Natural killer cell (primary cell): Measurements from ENCODE around the gene HOXD9. TPM values are rescaled to one million over a fixed set of nuclear protein-coding genes. Genes with fewer than 3 reads are reported as not detected.

Experiments
- ATAC-seq, 3 donors: fragments of 150-1000 bp in 2 of 3; fragments of 200-7000 bp in 1 of 3; cut with Tn5 transposase; 1 replicate in 1 of 3; 2 replicates in 2 of 3; pipeline ENCODE4 v1.10.0; 2021; ENCODE audit warnings: mild to moderate bottlenecking in 2 of 3, moderate library complexity in 2 of 3
- DNase-seq, 2 donors: peaks; one replicate each; pipeline versions ENCODE4 v3.0.0 to v3.0.0-alpha.2; 2013 to 2021; ENCODE audit warnings: mixed read lengths in 1 of 2
- H3K27ac ChIP-seq: one replicate; pipeline ENCODE4 v1.5.1; 2013; ENCODE audit warnings: mild to moderate bottlenecking, low read length
- H3K27me3 ChIP-seq: one replicate; pipeline ENCODE4 v1.6.1; 2013; ENCODE audit warnings: low read length; ENCODE audit not compliant: control insufficient read depth, insufficient read depth
- H3K36me3 ChIP-seq: one replicate; pipeline ENCODE4 v1.6.1; 2013; ENCODE audit warnings: low read length; ENCODE audit not compliant: control insufficient read depth, insufficient read depth
- H3K4me1 ChIP-seq: one replicate; pipeline ENCODE4 v1.6.1; 2013; ENCODE audit warnings: low read length; ENCODE audit not compliant: control insufficient read depth, insufficient read depth
- H3K4me3 ChIP-seq: one replicate; pipeline ENCODE4 v1.5.1; 2013; ENCODE audit warnings: low read length
- H3K9me3 ChIP-seq: one replicate; pipeline ENCODE4 v1.6.1; 2013; ENCODE audit warnings: low read length; ENCODE audit not compliant: control insufficient read depth, insufficient read depth
- H3K27ac Mint-ChIP-seq, 2 donors: one replicate each; pipeline ENCODE4 v1.8.0; 2022; ENCODE audit warnings: mild to moderate bottlenecking in 2 of 2, mixed read lengths in 2 of 2, moderate library complexity in 1 of 2
- H3K27me3 Mint-ChIP-seq, 2 donors: one replicate each; pipeline ENCODE4 v1.8.0; 2022; ENCODE audit warnings: low read depth in 2 of 2, mixed read lengths in 2 of 2
- H3K36me3 Mint-ChIP-seq: one replicate; pipeline ENCODE4 v1.8.0; 2022; ENCODE audit warnings: mixed read lengths
- H3K4me1 Mint-ChIP-seq, 2 donors: one replicate each; pipeline ENCODE4 v1.8.0; 2022; ENCODE audit warnings: mixed read lengths in 2 of 2
- H3K4me3 Mint-ChIP-seq: one replicate; pipeline ENCODE4 v1.8.0; 2022; ENCODE audit warnings: mild to moderate bottlenecking, moderate library complexity, mixed read lengths
- H3K9me3 Mint-ChIP-seq, 2 donors: one replicate each; pipeline ENCODE4 v1.8.0; 2022; ENCODE audit warnings: mixed read lengths in 2 of 2
- whole genome bisulfite sequencing: methylation state at CpG from one replicate; pipeline ENCODE4 v1.1.7; 2013; ENCODE audit warnings: missing lambda C conversion rate; ENCODE audit not compliant: insufficient coverage; 5-methylcytosine and 5-hydroxymethylcytosine counted together
- intact Hi-C: fragments of 100-400 bp; cut with micrococcal nuclease; formaldehyde crosslinking; loops from one replicate; pipeline ENCODE4 v1.14.2; 2022
- total RNA-seq, 4 donors: library from RNA; stranded (reverse); fragments of 120-200 nt in 1 of 4; gene quantifications; one replicate each; pipeline versions ENCODE4 v1.2.3 to v1.2.4, GENCODE V29; 2013 to 2022
- TF ChIP-seq, protein P1 (sequence below): fragments of 200-600 bp; IDR thresholded peaks from one replicate; pipeline ENCODE4 v1.8.0; 2022; ENCODE audit warnings: antibody characterized with exemption

The HOXD9 gene
- total RNA-seq, 3 donors from 2014 or later (not counting 1 experiment from before 2014, with no cell fraction given): not detected

DNA sequence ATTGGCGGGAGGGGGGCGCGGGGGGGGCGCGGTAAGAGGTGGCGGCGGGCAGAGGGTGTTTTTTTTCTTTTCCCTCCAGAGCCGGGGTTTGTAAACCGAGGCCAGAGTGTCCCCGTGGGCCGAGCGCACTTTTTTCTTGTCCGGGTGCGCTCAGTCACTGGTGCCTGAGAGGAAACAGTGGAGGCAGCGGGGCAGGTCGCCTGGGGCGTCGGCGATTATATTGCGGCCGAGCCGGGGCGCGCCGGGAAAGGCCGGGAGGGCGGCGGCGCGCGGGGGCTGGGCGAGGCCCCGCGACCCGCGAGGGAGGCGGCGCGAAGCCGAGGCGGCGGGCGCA, 7.3 kb downstream of the HOXD9 start:
- Histone ChIP-seq H3K36me3 (no peaks in the 10 kb centered on the region), H3K4me3 (no peak overlapping the region), H3K4me1 (peaks cover 24% of the 10 kb centered on the region), H3K9me3 (peaks cover 4% of the 10 kb centered on the region), H3K27ac (no peak overlapping the region), H3K27me3 (peaks cover 82% of the 10 kb centered on the region)
- Mint-ChIP-seq H3K4me1 (peaks cover 30 to 35% of the 10 kb centered on the region in 2 donors), H3K36me3 (peaks cover 22% of the 10 kb centered on the region), H3K4me3 (peak overlapping the region; percentile 66), H3K9me3 (no peaks in the 10 kb centered on the region), H3K27me3 (peaks cover 72 to 86% of the 10 kb centered on the region in 2 donors), H3K27ac (no peak overlapping the region)
- ATAC-seq (peak in 2 of 3 donors; percentile 8 to 14), DNase-seq (no peak)
- intact Hi-C loops: loop anchor here (5.0 kb wide), 4 partner anchors 423 to 1033 kb away; no protein-coding TSS in a partner anchor
- WGBS: 3% methylated on average over 43 of the region's 43 CpGs
- TF ChIP-seq, protein P1, sequence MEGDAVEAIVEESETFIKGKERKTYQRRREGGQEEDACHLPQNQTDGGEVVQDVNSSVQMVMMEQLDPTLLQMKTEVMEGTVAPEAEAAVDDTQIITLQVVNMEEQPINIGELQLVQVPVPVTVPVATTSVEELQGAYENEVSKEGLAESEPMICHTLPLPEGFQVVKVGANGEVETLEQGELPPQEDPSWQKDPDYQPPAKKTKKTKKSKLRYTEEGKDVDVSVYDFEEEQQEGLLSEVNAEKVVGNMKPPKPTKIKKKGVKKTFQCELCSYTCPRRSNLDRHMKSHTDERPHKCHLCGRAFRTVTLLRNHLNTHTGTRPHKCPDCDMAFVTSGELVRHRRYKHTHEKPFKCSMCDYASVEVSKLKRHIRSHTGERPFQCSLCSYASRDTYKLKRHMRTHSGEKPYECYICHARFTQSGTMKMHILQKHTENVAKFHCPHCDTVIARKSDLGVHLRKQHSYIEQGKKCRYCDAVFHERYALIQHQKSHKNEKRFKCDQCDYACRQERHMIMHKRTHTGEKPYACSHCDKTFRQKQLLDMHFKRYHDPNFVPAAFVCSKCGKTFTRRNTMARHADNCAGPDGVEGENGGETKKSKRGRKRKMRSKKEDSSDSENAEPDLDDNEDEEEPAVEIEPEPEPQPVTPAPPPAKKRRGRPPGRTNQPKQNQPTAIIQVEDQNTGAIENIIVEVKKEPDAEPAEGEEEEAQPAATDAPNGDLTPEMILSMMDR: no peak

DNA sequence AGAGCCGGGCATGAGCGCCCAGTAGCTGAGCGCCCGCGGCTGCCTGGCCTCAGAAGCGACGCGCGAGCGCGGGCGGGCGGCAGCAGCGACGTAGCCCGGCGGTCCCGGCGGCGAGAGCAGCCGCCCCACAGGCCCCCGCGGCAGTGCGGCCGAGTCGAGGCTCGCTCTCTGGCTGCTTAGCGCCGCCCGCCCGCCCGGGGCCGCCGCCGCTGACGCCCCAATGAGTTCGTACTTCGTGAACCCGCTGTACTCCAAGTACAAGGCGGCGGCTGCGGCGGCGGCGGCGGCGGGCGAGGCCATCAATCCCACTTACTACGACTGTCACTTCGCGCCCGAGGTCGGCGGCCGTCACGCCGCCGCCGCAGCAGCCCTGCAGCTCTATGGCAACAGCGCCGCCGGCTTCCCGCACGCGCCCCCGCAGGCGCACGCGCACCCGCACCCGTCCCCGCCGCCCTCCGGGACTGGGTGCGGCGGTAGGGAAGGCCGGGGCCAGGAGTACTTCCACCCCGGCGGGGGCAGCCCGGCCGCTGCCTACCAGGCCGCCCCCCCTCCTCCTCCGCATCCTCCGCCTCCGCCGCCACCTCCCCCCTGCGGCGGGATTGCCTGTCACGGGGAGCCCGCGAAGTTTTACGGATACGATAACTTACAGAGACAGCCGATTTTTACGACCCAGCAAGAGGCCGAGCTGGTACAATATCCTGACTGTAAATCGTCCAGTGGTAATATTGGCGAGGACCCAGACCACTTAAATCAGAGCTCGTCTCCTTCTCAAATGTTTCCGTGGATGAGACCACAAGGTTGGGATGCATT, 7.8 kb downstream of the HOXD9 start:
- DNase-seq (peak in 1 of 2 donors; percentile 43), ATAC-seq (peak; percentile 22 to 62 (median 46))
- Mint-ChIP-seq H3K9me3 (no peaks in the 10 kb centered on the region), H3K4me3 (peak overlapping the region; percentile 86), H3K27me3 (peaks cover 72 to 88% of the 10 kb centered on the region in 2 donors), H3K36me3 (peaks cover 24% of the 10 kb centered on the region), H3K27ac (peak overlapping the region in 1 of 2 donors; percentile 26), H3K4me1 (peaks cover 31 to 38% of the 10 kb centered on the region in 2 donors)
- H3K9me3 ChIP-seq: peaks cover 4% of the 10 kb centered on the region
- TF ChIP-seq, protein P1: no peak
- peaks cover 80% of the 10 kb centered on the region for H3K27me3 ChIP-seq
- no peaks in the 10 kb centered on the region for H3K36me3 ChIP-seq
- H3K27ac ChIP-seq: no peak overlapping the region
- H3K4me1 ChIP-seq: peaks cover 24% of the 10 kb centered on the region
- WGBS: 4% methylated on average over 100 of the region's 100 CpGs
- intact Hi-C loops: loop anchor here (5.0 kb wide), 1 partner anchor 422 kb away; no protein-coding TSS in a partner anchor
- no peak overlapping the region for H3K4me3 ChIP-seq

DNA sequence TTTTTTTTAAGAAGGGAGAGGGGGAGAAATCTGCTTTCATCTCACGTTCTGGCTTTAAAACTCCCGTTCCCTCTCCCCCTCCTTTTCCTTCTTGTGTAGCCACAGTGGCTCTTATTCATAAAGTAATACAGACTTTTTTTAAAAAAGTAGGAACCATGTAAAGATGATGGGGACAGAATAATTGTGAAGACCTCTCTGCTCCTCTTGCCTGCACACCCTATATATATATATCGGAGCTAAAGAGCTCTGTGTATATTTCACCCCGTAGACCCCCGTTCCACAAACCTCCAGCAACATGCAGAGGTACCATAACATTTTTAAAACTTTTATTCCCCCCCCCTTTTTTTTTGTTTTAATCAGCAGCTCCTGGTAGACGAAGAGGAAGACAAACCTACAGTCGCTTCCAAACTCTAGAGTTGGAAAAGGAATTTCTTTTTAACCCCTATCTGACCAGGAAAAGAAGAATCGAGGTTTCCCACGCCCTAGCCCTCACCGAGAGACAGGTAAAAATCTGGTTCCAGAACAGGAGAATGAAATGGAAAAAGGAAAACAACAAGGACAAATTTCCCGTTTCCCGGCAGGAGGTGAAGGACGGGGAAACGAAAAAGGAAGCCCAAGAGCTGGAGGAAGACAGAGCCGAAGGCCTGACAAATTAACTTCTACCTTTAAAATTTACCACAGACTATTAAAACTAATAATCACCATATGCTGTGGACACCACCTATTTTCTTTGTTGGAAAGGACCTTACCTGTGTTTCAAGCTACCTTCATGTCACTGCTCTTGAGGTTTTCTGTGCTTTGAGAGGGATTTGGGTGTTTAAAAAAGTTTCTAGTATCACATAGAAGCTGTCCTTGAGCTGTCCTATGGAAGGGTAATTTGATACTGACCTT, 8.7 kb downstream of the HOXD9 start:
- TF ChIP-seq, protein P1: no peak
- DNase-seq (no peak), ATAC-seq (no peak)
- H3K36me3 ChIP-seq: no peaks in the 10 kb centered on the region
- Mint-ChIP-seq H3K27me3 (peaks cover 72 to 87% of the 10 kb centered on the region in 2 donors), H3K36me3 (peaks cover 30% of the 10 kb centered on the region), H3K4me3 (peak overlapping the region; percentile 86), H3K9me3 (no peaks in the 10 kb centered on the region), H3K27ac (peak overlapping the region in 1 of 2 donors; percentile 26), H3K4me1 (peaks cover 37 to 43% of the 10 kb centered on the region in 2 donors)
- WGBS: 9% methylated on average over 9 of the region's 15 CpGs
- no peak overlapping the region for H3K27ac ChIP-seq
- H3K9me3 ChIP-seq: peaks cover 4% of the 10 kb centered on the region
- no peak overlapping the region for H3K4me3 ChIP-seq
- peaks cover 30% of the 10 kb centered on the region for H3K4me1 ChIP-seq
- peaks cover 80% of the 10 kb centered on the region for H3K27me3 ChIP-seq
- intact Hi-C loops: loop anchor here (5.0 kb wide), 1 partner anchor 421 kb away; no protein-coding TSS in a partner anchor
